ENCODE data around the gene NUDT16. TPM values are rescaled to one million over a fixed set of nuclear protein-coding genes. Genes with fewer than 3 reads are reported as not detected.

The NUDT16 gene
- total RNA-seq (2014; rRNA removed; shearing (Covaris generic)): 10.5 and 14.4 TPM in 2 replicates
- polyA plus RNA-seq (2016; fragmentation: Nextera tagmentation; extraction: Ambion mirVana): 11.7 TPM in 2 replicates

GRCh38 chr3:131381445-131382291 lies at the start of gene NUDT16:
Gene NUDT16 (plus strand): TSS chr3:131381774. CDS start chr3:131381805, 31 bp downstream.
- no peaks in the 10 kb centered on the region for H3K9me3 ChIP-seq (ENCODE audit: low read depth)
- H3K9ac ChIP-seq: peak within 1 kb of the TSS; percentile 96
- peak within 1 kb of the TSS; percentile 97 for H3K4me3 ChIP-seq
- TF ChIP-seq EZH2 (IDR thresholded peaks at IDR 0.05; ENCODE audit: insufficient read depth, poor library complexity, severe bottlenecking): no peak
- TF ChIP-seq EZH2phosphoT487 (IDR thresholded peaks at IDR 0.05; ENCODE audit: insufficient read depth, low read depth): no peak
- no peaks in the 10 kb centered on the region for H3K9me2 ChIP-seq (ENCODE audit: insufficient read depth)
- 1 to 2% methylated on average over 45 to 63 of the region's 73 CpGs for WGBS, 2 experiments (ENCODE audit: low coverage in 1 of 2, low lambda C conversion rate in 2 of 2, missing lambda C conversion rate in 2 of 2)
- peak; percentile 100 for DNase-seq
- peaks cover 6% of the 10 kb centered on the region for H3K4me1 ChIP-seq (ENCODE audit: insufficient read depth)
- peaks cover 42% of the 10 kb centered on the region for H3K79me2 ChIP-seq (ENCODE audit: insufficient read depth)
- H3K36me3 ChIP-seq (ENCODE audit: low read depth): no peaks in the 10 kb centered on the region
- in situ Hi-C loops (cut with MboI): no loop called here
- no peaks in the 10 kb centered on the region for H3K27me3 ChIP-seq (replicated peaks; ENCODE audit: insufficient read depth)
- H3F3A ChIP-seq (ENCODE audit: insufficient read depth): no peaks in the 10 kb centered on the region
- H3K27ac ChIP-seq: peak within 1 kb of the TSS; percentile 77
- peak within 1 kb of the TSS; percentile 99 for H3K4me2 ChIP-seq (ENCODE audit: unreplicated experiment)
- peak within 1 kb of the TSS; percentile 95 for H2AFZ ChIP-seq
- H4K20me1 ChIP-seq (ENCODE audit: insufficient read depth): no peaks in the 10 kb centered on the region

DNA sequence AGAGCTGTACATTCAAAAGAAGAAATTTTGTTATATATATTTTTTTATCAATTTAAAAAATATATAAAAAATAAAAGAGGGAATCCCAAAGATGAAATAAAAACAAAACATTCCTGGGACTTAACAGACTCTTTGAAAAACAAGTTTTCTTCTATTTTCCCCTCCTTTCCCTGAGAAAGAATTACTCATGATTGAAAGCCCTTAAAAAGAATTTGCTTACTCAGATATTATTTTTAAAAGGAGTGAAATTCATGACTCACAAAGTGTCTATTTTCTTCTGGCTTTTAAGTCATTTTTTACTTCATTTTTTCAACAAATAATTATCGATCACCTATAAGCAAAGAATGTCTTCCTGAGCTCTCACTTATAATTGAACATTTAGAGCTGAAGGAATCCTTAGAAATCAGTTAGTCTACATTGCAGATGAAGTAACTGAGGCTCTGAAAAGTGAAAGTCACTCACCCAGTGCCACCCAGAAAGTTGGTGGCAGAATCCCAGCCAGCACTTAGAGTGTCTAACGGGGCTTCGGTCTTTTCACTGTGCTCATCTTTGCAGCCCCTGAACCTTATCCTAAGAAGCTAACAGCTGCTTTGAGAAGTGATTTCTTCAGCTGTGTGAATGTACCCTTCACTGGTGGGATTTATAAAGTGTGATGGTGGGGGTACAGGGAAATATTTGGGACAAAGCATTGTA lies 42.5 kb upstream of the NUDT16 start:
- H3K79me2 ChIP-seq (ENCODE audit: insufficient read depth): no peaks in the 10 kb centered on the region
- no peaks in the 10 kb centered on the region for H3K9me2 ChIP-seq (ENCODE audit: insufficient read depth)
- TF ChIP-seq EZH2 (IDR thresholded peaks at IDR 0.05; ENCODE audit: insufficient read depth, poor library complexity, severe bottlenecking) (no peak), EZH2phosphoT487 (IDR thresholded peaks at IDR 0.05; ENCODE audit: insufficient read depth, low read depth) (no peak)
- peaks cover 15% of the 10 kb centered on the region for H3K4me1 ChIP-seq (ENCODE audit: insufficient read depth)
- H3K27me3 ChIP-seq (replicated peaks; ENCODE audit: insufficient read depth): no peaks in the 10 kb centered on the region
- peak overlapping the region; percentile 29; the same call in 1 of the 2 replicates for H3K4me3 ChIP-seq
- in situ Hi-C loops (cut with MboI): no loop called here
- no peak overlapping the region for H3K27ac ChIP-seq
- no peaks in the 10 kb centered on the region for H3K36me3 ChIP-seq (ENCODE audit: low read depth)
- DNase-seq: peak; percentile 49
- H3K4me2 ChIP-seq (ENCODE audit: unreplicated experiment): peak overlapping the region; percentile 72
- peaks cover 5% of the 10 kb centered on the region; the same call in 1 of the 2 replicates for H3F3A ChIP-seq (ENCODE audit: insufficient read depth)
- H3K9ac ChIP-seq: no peak overlapping the region
- H3K9me3 ChIP-seq (ENCODE audit: low read depth): no peaks in the 10 kb centered on the region
- WGBS, 2 experiments (ENCODE audit: low coverage in 1 of 2, low lambda C conversion rate in 2 of 2, missing lambda C conversion rate in 2 of 2): 58 to 62% methylated on average over 3 of the region's 3 CpGs
- 0 out of 2 replicates have a peak overlapping the region, but pooled peaks have one; percentile 18 for H2AFZ ChIP-seq
- no peaks in the 10 kb centered on the region for H4K20me1 ChIP-seq (ENCODE audit: insufficient read depth)

DNA sequence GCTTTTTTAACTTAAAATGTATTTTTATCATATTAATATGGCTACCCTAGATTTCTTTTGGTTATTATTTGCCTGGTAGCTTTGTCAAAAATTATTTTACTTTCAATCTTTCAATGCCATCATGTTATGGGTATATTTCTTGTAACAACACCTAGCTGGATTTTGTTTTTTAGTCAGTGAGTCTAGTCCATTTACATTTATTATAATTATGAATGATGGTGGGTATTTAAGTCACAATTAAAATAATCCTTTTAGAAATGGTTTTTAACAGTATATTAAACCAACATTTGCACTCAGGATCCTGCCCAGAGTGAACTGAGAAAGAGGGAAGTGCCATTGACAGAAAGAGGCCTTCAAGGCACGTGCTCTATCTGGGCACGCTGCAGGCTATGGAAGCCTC lies 39.8 kb upstream of the NUDT16 start:
- no peak for DNase-seq
- Histone ChIP-seq H3K4me3 (no peak overlapping the region), H3K4me2 (ENCODE audit: unreplicated experiment) (no peak overlapping the region), H2AFZ (no peak overlapping the region), H3K27me3 (replicated peaks; ENCODE audit: insufficient read depth) (no peaks in the 10 kb centered on the region), H3K79me2 (ENCODE audit: insufficient read depth) (no peaks in the 10 kb centered on the region), H4K20me1 (ENCODE audit: insufficient read depth) (no peaks in the 10 kb centered on the region), H3K9ac (no peak overlapping the region), H3K9me3 (ENCODE audit: low read depth) (no peaks in the 10 kb centered on the region), H3K36me3 (ENCODE audit: low read depth) (no peaks in the 10 kb centered on the region), H3K9me2 (ENCODE audit: insufficient read depth) (no peaks in the 10 kb centered on the region), H3K4me1 (ENCODE audit: insufficient read depth) (peaks cover 15% of the 10 kb centered on the region), H3F3A (ENCODE audit: insufficient read depth) (peaks cover 5% of the 10 kb centered on the region; the same call in 1 of the 2 replicates), H3K27ac (no peak overlapping the region)
- no peak for TF ChIP-seq EZH2 (IDR thresholded peaks at IDR 0.05; ENCODE audit: insufficient read depth, poor library complexity, severe bottlenecking)
- no peak for TF ChIP-seq EZH2phosphoT487 (IDR thresholded peaks at IDR 0.05; ENCODE audit: insufficient read depth, low read depth)
- 100% methylated on average over 2 of the region's 2 CpGs for WGBS, 2 experiments (ENCODE audit: low coverage in 1 of 2, low lambda C conversion rate in 2 of 2, missing lambda C conversion rate in 2 of 2)
- in situ Hi-C loops (cut with MboI): no loop called here

DNA sequence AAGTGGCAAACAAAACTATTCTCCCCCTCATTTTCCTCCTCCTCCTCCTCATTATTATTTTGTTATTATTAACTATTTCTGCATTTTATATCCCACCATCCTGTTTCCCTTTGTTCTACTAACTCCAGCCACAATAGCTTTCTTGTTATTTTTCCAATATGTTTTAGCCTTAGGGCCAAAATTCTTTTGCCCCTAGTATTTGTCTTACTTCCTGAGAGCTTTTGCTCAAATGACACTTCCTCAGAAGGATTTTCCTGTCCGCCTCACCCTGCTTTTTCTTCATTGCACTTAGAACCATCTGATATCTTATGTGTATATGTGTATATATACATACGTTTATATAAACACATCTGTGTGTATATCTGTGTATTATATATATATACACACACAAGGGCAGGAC lies 32.7 kb upstream of the NUDT16 start:
- Histone ChIP-seq H4K20me1 (ENCODE audit: insufficient read depth) (no peaks in the 10 kb centered on the region), H2AFZ (no peak overlapping the region), H3K27ac (peak overlapping the region; percentile 76; the same call in 1 of the 2 replicates), H3K4me3 (no peak overlapping the region), H3K9me2 (ENCODE audit: insufficient read depth) (no peaks in the 10 kb centered on the region), H3K27me3 (replicated peaks; ENCODE audit: insufficient read depth) (no peaks in the 10 kb centered on the region), H3K9me3 (ENCODE audit: low read depth) (no peaks in the 10 kb centered on the region), H3K4me2 (ENCODE audit: unreplicated experiment) (no peak overlapping the region), H3K9ac (no peak overlapping the region), H3K79me2 (ENCODE audit: insufficient read depth) (no peaks in the 10 kb centered on the region), H3K4me1 (ENCODE audit: insufficient read depth) (peaks cover 31% of the 10 kb centered on the region), H3K36me3 (ENCODE audit: low read depth) (no peaks in the 10 kb centered on the region), H3F3A (ENCODE audit: insufficient read depth) (peaks cover 27% of the 10 kb centered on the region)
- in situ Hi-C loops (cut with MboI): no loop called here
- no peak for TF ChIP-seq EZH2 (IDR thresholded peaks at IDR 0.05; ENCODE audit: insufficient read depth, poor library complexity, severe bottlenecking)
- no peak for TF ChIP-seq EZH2phosphoT487 (IDR thresholded peaks at IDR 0.05; ENCODE audit: insufficient read depth, low read depth)
- DNase-seq: no peak
- 93 to 98% methylated on average over 2 of the region's 2 CpGs for WGBS, 2 experiments (ENCODE audit: low coverage in 1 of 2, low lambda C conversion rate in 2 of 2, missing lambda C conversion rate in 2 of 2)
